ENCODE results near the gene F7.

DNA sequence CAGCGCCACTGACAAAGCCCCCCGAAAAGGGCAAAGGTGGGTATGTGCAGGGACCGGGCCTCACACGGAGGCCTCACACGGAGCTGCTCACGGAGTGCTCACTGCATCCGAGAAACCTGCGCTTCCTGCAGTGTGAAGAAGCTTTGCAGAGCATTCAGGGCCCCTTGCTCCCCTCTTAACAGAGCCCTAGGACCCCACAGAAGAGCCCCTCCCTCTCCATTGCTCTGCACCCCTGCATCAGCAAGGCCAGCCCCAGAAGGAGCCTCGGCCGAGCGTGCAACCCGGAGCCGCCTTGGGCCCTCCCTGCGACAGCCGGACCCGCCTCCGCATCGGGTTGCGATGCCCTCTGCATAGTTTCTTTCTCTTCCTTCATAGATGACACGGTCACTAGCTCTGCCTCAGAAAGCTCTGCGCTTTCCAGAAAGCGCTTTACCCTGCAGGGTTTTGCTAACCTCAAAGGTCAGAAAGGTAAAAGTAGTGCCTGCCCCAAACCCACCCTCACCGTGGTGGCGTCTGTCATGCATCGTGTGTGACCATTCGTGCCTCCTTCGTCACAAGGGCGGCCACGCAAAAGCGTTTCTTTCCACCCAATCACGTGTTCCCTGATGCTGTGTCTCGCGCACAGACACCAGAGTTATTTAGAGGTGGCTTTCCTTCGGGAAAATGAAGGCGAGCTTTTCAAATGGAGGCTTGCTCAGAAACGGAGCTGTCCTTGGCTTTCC lies 15.7 kb upstream of the F7 start:
- TF ChIP-seq FOXP2 (optimal IDR thresholded peaks at IDR 0.05; ENCODE audit: control extremely low read depth, extremely low read length, insufficient read depth) (no peak), EZH2 (IDR thresholded peaks at IDR 0.05) (no peak), POLR2AphosphoS5 (IDR thresholded peaks at IDR 0.05; ENCODE audit: borderline replicate concordance, low read depth, low read length) (no peak)
